ENCODE measurements around the gene VWA8.

DNA sequence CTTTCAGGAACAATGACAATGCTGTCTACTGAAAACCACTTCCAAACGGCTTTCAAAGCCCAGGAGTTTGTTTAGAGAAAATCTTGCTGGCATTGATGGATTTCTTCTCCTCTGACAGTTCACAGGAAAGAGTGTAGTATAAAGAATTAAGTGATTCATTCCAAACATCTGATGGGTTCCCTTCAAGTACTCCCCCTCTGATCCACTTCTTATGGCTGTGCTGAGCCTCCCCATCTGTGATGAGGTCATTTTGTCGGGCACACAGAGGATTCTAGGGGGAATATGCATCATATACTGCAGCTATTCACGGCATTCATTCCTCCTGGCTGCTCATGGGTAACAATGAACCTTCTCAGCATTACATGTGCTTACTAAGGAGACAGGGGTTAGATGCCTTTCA lies 395.7 kb downstream of the VWA8 start:
- TF ChIP-seq, protein P1, sequence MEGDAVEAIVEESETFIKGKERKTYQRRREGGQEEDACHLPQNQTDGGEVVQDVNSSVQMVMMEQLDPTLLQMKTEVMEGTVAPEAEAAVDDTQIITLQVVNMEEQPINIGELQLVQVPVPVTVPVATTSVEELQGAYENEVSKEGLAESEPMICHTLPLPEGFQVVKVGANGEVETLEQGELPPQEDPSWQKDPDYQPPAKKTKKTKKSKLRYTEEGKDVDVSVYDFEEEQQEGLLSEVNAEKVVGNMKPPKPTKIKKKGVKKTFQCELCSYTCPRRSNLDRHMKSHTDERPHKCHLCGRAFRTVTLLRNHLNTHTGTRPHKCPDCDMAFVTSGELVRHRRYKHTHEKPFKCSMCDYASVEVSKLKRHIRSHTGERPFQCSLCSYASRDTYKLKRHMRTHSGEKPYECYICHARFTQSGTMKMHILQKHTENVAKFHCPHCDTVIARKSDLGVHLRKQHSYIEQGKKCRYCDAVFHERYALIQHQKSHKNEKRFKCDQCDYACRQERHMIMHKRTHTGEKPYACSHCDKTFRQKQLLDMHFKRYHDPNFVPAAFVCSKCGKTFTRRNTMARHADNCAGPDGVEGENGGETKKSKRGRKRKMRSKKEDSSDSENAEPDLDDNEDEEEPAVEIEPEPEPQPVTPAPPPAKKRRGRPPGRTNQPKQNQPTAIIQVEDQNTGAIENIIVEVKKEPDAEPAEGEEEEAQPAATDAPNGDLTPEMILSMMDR (conservative IDR thresholded peaks at IDR 0.05; ENCODE audit: low read depth in 2 of 2) = no peak
- TF ChIP-seq ZNF114 (CRISPR knock-in tag; IDR thresholded peaks at IDR 0.05) = no peak
- TF ChIP-seq, protein P2, sequence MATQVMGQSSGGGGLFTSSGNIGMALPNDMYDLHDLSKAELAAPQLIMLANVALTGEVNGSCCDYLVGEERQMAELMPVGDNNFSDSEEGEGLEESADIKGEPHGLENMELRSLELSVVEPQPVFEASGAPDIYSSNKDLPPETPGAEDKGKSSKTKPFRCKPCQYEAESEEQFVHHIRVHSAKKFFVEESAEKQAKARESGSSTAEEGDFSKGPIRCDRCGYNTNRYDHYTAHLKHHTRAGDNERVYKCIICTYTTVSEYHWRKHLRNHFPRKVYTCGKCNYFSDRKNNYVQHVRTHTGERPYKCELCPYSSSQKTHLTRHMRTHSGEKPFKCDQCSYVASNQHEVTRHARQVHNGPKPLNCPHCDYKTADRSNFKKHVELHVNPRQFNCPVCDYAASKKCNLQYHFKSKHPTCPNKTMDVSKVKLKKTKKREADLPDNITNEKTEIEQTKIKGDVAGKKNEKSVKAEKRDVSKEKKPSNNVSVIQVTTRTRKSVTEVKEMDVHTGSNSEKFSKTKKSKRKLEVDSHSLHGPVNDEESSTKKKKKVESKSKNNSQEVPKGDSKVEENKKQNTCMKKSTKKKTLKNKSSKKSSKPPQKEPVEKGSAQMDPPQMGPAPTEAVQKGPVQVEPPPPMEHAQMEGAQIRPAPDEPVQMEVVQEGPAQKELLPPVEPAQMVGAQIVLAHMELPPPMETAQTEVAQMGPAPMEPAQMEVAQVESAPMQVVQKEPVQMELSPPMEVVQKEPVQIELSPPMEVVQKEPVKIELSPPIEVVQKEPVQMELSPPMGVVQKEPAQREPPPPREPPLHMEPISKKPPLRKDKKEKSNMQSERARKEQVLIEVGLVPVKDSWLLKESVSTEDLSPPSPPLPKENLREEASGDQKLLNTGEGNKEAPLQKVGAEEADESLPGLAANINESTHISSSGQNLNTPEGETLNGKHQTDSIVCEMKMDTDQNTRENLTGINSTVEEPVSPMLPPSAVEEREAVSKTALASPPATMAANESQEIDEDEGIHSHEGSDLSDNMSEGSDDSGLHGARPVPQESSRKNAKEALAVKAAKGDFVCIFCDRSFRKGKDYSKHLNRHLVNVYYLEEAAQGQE (IDR thresholded peaks at IDR 0.05; ENCODE audit: unreplicated experiment) = no peak
- no peak for TF ChIP-seq POLR2AphosphoS5 (IDR thresholded peaks at IDR 0.05; ENCODE audit: low read depth)
- no peak for TF ChIP-seq EZH2 (IDR thresholded peaks at IDR 0.05; ENCODE audit: low read depth, unreplicated experiment)
- TF ChIP-seq EZH2phosphoT487 (IDR thresholded peaks at IDR 0.05; ENCODE audit: unreplicated experiment) = no peak
- no peak for TF ChIP-seq STAT1 (IDR thresholded peaks at IDR 0.05; ENCODE audit: unreplicated experiment)
- TF ChIP-seq, protein P3, sequence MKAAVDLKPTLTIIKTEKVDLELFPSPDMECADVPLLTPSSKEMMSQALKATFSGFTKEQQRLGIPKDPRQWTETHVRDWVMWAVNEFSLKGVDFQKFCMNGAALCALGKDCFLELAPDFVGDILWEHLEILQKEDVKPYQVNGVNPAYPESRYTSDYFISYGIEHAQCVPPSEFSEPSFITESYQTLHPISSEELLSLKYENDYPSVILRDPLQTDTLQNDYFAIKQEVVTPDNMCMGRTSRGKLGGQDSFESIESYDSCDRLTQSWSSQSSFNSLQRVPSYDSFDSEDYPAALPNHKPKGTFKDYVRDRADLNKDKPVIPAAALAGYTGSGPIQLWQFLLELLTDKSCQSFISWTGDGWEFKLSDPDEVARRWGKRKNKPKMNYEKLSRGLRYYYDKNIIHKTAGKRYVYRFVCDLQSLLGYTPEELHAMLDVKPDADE (IDR thresholded peaks at IDR 0.05) = no peak
- no peak for TF ChIP-seq JUNB (IDR thresholded peaks at IDR 0.05; ENCODE audit: unreplicated experiment)
- no peak for TF ChIP-seq NANOG (IDR thresholded peaks at IDR 0.05; ENCODE audit: borderline replicate concordance)
- TF ChIP-seq CREB1 (CRISPR knock-in tag; IDR thresholded peaks at IDR 0.05; ENCODE audit: low read depth) = no peak
- no peak for TF ChIP-seq ZNF331 (CRISPR knock-in tag; IDR thresholded peaks at IDR 0.05; ENCODE audit: low read depth)
- TF ChIP-seq, protein P4, sequence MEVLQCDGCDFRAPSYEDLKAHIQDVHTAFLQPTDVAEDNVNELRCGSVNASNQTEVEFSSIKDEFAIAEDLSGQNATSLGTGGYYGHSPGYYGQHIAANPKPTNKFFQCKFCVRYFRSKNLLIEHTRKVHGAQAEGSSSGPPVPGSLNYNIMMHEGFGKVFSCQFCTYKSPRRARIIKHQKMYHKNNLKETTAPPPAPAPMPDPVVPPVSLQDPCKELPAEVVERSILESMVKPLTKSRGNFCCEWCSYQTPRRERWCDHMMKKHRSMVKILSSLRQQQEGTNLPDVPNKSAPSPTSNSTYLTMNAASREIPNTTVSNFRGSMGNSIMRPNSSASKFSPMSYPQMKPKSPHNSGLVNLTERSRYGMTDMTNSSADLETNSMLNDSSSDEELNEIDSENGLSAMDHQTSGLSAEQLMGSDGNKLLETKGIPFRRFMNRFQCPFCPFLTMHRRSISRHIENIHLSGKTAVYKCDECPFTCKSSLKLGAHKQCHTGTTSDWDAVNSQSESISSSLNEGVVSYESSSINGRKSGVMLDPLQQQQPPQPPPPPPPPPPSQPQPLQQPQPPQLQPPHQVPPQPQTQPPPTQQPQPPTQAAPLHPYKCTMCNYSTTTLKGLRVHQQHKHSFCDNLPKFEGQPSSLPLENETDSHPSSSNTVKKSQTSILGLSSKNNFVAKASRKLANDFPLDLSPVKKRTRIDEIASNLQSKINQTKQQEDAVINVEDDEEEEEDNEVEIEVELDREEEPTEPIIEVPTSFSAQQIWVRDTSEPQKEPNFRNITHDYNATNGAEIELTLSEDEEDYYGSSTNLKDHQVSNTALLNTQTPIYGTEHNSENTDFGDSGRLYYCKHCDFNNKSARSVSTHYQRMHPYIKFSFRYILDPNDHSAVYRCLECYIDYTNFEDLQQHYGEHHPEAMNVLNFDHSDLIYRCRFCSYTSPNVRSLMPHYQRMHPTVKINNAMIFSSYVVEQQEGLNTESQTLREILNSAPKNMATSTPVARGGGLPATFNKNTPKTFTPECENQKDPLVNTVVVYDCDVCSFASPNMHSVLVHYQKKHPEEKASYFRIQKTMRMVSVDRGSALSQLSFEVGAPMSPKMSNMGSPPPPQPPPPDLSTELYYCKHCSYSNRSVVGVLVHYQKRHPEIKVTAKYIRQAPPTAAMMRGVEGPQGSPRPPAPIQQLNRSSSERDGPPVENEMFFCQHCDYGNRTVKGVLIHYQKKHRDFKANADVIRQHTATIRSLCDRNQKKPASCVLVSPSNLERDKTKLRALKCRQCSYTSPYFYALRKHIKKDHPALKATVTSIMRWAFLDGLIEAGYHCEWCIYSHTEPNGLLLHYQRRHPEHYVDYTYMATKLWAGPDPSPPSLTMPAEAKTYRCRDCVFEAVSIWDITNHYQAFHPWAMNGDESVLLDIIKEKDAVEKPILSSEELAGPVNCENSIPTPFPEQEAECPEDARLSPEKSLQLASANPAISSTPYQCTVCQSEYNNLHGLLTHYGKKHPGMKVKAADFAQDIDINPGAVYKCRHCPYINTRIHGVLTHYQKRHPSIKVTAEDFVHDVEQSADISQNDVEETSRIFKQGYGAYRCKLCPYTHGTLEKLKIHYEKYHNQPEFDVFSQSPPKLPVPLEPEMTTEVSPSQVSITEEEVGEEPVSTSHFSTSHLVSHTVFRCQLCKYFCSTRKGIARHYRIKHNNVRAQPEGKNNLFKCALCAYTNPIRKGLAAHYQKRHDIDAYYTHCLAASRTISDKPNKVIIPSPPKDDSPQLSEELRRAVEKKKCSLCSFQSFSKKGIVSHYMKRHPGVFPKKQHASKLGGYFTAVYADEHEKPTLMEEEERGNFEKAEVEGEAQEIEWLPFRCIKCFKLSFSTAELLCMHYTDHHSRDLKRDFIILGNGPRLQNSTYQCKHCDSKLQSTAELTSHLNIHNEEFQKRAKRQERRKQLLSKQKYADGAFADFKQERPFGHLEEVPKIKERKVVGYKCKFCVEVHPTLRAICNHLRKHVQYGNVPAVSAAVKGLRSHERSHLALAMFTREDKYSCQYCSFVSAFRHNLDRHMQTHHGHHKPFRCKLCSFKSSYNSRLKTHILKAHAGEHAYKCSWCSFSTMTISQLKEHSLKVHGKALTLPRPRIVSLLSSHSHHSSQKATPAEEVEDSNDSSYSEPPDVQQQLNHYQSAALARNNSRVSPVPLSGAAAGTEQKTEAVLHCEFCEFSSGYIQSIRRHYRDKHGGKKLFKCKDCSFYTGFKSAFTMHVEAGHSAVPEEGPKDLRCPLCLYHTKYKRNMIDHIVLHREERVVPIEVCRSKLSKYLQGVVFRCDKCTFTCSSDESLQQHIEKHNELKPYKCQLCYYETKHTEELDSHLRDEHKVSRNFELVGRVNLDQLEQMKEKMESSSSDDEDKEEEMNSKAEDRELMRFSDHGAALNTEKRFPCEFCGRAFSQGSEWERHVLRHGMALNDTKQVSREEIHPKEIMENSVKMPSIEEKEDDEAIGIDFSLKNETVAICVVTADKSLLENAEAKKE (CRISPR knock-in tag; IDR thresholded peaks at IDR 0.05) = no peak

All from GM23338 (cell line).